ENCODE data around the gene DCLK3.

DNA sequence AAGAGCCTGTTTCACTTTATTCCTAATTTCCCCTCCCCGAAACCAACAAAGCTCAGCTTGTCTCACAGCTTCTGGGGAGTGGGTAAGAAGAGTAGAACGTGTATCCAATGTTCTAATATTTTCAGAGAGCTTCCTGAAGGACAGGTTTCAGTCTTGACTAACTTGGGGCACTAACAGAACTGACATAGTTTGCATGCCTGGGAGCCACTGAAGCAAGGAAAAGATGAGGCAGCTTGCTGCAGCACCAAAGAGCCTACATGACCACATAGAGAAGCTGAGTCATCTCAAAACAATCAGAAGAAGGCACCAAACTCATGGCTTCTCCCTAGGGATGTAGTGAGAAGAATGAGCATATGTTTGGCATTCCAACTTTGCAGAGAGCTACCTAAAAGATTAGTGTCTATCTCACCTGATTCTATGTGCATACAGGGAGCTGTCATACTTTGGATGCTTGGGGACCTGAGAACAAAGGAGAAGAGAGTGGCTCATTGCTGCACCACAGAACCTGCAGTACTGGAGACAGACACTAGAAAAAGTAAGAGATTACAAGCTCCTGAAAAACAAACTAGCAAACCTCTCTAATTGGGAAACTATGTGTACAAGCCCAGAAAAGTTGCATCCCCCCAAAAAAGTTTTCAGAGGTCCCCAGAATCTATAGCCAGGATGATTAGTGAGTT, 86.9 kb downstream of the DCLK3 start:
- TF ChIP-seq POLR2A (IDR thresholded peaks at IDR 0.05; ENCODE audit: low read depth, low read length) (no peak), POLR2AphosphoS5 (IDR thresholded peaks at IDR 0.05; ENCODE audit: low read depth, low read length) (no peak), PAX5 (IDR thresholded peaks at IDR 0.05; ENCODE audit: insufficient read depth, low read length, severe bottlenecking) (no peak)

Data from GM12891 (cell line).